A549 (cell line): ENCODE measurements around the gene ADPRS.

Experiments
- CBX2 ChIP-seq: fragments of 200-600 bp; sonication (generic); IDR thresholded peaks from 2 replicates; pipeline ENCODE4 v1.6.1; 2016; ENCODE audit warnings: low read depth, mild to moderate bottlenecking, borderline replicate concordance
- CHD2 ChIP-seq: fragments of 150-350 bp; IDR thresholded peaks from 2 replicates; pipeline ENCODE4 v1.6.1; 2014; ENCODE audit warnings: low read length; ENCODE audit not compliant: partially characterized antibody
- CTCF ChIP-seq: fragments of >200 bp; sonication (Bioruptor Twin); formaldehyde crosslinking; IDR thresholded peaks from 3 replicates; pipeline ENCODE4 v1.5.1; 2016
- HOXA7 ChIP-seq: fragments of 250-450 bp; sonication (Bioruptor Pico); IDR thresholded peaks from 2 replicates; pipeline ENCODE4 v1.5.0; 2020; ENCODE audit warnings: mild to moderate bottlenecking, moderate library complexity
- JUNB ChIP-seq: fragments of >200 bp; sonication (Bioruptor Twin); formaldehyde crosslinking; IDR thresholded peaks from 2 replicates; pipeline ENCODE4 v1.6.1; 2016
- MYC ChIP-seq: IDR thresholded peaks from 2 replicates; pipeline ENCODE4 v1.6.1; 2012; ENCODE audit warnings: mild to moderate bottlenecking, inconsistent platforms, low read length, improper control_type of control experiment, borderline replicate concordance
- NR3C1 ChIP-seq: fragments of >200 bp; sonication (Bioruptor Twin); formaldehyde crosslinking; IDR thresholded peaks from 3 replicates; pipeline ENCODE4 v1.6.1; 2017
- PBX3 ChIP-seq: IDR thresholded peaks from 2 replicates; pipeline ENCODE4 v1.6.1; 2012
- POLR2A ChIP-seq: IDR thresholded peaks from 2 replicates; pipeline ENCODE4 v1.6.1; 2012; ENCODE audit warnings: mild to moderate bottlenecking, low read length
- REST ChIP-seq: fragments of 200-600 bp; sonication (generic); IDR thresholded peaks from 2 replicates; pipeline ENCODE4 v1.6.1; 2016; ENCODE audit warnings: antibody characterized with exemption, mild to moderate bottlenecking, moderate library complexity
- RFX5 ChIP-seq: fragments of 450-650 bp; IDR thresholded peaks from 2 replicates; pipeline ENCODE4 v1.7.1; 2014; ENCODE audit warnings: antibody characterized with exemption, mild to moderate bottlenecking, moderate library complexity
- TP53 ChIP-seq: fragments of 250-450 bp; sonication (Bioruptor Pico); IDR thresholded peaks from 2 replicates; pipeline ENCODE4 v1.5.0; 2021; ENCODE audit warnings: mild to moderate bottlenecking, moderate library complexity
- ZFP36 ChIP-seq: fragments of 450-650 bp; IDR thresholded peaks from 2 replicates; pipeline ENCODE4 v1.6.1; 2014; ENCODE audit warnings: borderline replicate concordance; ENCODE audit not compliant: partially characterized antibody
- ZNF302 ChIP-seq: fragments of 250-450 bp; sonication (Bioruptor Pico); IDR thresholded peaks from 2 replicates; pipeline ENCODE4 v1.9.0; 2021; ENCODE audit warnings: inconsistent platforms, mild to moderate bottlenecking, moderate library complexity

GRCh38 chr1:36111151-36111550, 22.5 kb downstream of the ADPRS start:
- TF ChIP-seq CHD2 (no peak), REST (no peak), JUNB (no peak), NR3C1 (no peak), CTCF (no peak), RFX5 (no peak), PBX3 (no peak), ZFP36 (no peak), TP53 (CRISPR knock-in tag) (no peak), POLR2A (no peak), CBX2 (no peak), HOXA7 (no peak), ZNF302 (CRISPR knock-in tag) (no peak), MYC (no peak)
